HUDEP-2 (cell line): ENCODE measurements around the gene USP11.
"Not testable (repeated sequence)": the region's sequence is repeated elsewhere in the genome, so short reads cannot be mapped to it uniquely, and the experiment has no call there.

Experiments
- DNase-seq, 76 experiments: peaks; one replicate each; lab custom pipeline; 2025; ENCODE audit not compliant: unreplicated experiment in 76 of 76; lab: John Stamatoyannopoulos, UW

Gene USP11

GRCh38 chrX:47242321-47242720 is 9.5 kb downstream of the USP11 start:
- no peak for DNase-seq

- no peak for DNase-seq
Observed at GRCh38 chrX:47243351-47243750, 10.5 kb downstream of the USP11 start.

- DNase-seq = no peak
Observed at GRCh38 chrX:47244676-47245075, 11.9 kb downstream of the USP11 start.

DNA sequence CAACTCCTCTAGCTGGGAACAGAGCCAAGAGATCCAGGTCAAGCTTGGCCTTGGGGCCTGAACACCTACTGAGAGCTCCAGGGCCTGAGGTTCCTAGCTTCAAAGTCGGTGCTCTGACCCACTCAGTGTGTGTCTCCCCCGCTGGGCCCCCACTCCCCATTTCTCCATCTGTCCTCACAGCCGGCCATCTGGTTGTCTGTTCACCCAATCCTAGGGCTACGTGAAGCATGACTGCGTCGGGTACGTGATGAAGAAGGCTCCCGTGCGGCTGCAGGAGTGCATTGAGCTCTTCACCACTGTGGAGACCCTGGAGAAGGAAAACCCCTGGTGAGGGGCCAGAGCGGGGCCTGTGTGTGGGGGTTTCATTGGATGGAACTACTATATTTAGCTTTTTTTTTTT is 12.3 kb downstream of the USP11 start:
- no peak for DNase-seq

DNA sequence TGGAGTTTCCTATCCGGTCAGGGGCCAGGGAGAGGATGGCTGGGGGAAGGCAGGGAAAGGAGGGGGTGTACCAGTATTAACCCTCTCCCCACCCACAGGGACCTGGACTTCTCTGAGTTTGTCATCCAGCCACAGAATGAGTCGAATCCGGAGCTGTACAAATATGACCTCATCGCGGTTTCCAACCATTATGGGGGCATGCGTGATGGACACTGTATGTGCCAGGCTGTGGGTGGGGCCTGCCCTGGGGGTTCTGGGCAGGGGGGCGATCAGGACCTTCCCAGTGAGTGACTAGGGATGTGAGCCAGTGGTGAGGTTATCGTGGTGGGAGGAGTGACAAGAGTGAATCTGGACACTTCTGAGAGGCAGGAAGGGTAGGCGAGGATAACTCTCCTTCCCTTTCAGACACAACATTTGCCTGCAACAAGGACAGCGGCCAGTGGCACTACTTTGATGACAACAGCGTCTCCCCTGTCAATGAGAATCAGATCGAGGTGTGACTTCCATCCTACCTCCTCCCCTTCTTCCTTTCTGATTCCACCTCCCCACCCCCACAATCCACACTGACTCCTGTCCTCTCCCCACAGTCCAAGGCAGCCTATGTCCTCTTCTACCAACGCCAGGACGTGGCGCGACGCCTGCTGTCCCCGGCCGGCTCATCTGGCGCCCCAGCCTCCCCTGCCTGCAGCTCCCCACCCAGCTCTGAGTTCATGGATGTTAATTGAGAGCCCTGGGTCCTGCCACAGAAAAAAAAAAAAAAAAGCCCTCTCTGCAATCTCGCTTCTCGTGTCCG is 14.6 kb downstream of the USP11 start:
- no peak for DNase-seq

GRCh38 chrX:47247999-47248320 is 15.2 kb downstream of the USP11 start:
- DNase-seq = no peak

- DNase-seq = no peak
Observed at GRCh38 chrX:47248576-47248975, 15.8 kb downstream of the USP11 start.

GRCh38 chrX:47250017-47250347 is 17.2 kb downstream of the USP11 start:
- DNase-seq = no peak

- DNase-seq = not testable (repeated sequence)
Observed at GRCh38 chrX:47257620-47258019, 24.8 kb downstream of the USP11 start.

DNA sequence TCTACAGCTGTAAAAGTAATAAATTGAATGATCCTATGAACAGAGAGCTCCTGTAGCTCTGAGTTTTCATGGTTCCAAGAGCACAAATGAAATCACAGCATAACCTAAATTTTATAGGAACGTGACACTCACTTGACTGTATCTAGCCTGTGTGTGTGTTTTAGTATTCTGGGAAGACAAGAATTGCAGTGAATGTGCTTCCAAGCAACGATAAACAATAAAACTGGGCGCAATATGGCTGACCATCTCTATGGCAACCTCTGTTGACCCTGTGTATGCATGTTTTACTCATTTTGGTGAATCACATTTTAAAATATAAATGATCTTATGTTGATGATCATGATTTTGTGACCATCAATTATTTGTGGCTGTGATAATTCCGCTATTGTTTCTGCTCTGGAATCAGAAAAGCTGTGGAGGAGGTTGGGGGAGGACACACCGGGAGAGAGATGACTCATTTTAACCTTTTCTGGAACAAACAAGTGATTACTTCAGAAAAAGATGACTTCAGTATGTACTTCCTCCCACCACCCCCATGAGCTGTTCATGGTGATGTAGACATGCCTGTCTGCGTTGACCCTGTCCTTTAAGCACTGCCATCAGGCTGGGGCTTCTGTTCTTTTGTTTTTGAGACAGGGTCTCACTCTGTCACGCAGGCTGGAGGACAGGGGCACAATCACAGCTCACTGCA is 31.8 kb downstream of the USP11 start:
- DNase-seq = no peak

- DNase-seq = no peak
Observed at GRCh38 chrX:47266643-47267042, 33.8 kb downstream of the USP11 start.

DNA sequence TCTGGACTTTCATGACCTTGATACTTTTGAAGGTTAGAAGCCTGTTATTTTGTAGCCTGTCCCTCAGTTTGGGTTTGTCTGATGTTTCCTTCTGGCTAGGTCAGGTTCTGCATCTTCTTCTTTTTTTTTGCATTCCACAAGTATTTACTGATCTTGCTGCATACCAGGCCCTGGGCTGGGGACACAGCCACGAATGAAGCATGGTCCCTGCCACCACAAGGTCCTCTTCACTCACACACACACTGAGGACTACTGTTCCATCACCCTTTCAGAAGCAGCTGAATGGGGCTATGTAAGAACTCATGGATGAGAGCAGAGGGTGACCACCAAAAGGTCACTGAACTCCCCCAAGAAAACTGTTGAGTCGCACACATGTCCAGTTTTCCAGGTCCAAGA is 39.2 kb downstream of the USP11 start:
- no peak for DNase-seq

GRCh38 chrX:47273011-47273730 is 40.4 kb downstream of the USP11 start:
- DNase-seq = no peak

DNA sequence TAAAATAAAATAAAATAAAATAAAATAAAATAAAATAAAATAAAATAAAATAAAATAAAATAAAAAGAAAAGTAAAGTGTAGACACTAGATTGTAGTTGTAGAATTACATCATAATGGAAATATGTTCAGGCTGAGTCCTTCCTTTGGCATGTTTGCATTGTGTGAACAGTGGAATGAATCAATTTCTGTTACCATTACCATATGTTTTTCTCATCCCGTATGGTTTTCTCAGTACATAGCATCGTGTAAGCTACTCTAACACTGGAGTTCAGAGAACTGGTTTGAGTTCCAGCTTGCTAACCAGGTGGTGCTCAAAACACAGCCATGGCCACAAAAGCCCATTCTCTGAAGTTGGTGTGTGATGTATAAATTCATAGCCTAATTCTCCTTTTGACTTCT is 45.9 kb downstream of the USP11 start:
- DNase-seq = no peak

DNA sequence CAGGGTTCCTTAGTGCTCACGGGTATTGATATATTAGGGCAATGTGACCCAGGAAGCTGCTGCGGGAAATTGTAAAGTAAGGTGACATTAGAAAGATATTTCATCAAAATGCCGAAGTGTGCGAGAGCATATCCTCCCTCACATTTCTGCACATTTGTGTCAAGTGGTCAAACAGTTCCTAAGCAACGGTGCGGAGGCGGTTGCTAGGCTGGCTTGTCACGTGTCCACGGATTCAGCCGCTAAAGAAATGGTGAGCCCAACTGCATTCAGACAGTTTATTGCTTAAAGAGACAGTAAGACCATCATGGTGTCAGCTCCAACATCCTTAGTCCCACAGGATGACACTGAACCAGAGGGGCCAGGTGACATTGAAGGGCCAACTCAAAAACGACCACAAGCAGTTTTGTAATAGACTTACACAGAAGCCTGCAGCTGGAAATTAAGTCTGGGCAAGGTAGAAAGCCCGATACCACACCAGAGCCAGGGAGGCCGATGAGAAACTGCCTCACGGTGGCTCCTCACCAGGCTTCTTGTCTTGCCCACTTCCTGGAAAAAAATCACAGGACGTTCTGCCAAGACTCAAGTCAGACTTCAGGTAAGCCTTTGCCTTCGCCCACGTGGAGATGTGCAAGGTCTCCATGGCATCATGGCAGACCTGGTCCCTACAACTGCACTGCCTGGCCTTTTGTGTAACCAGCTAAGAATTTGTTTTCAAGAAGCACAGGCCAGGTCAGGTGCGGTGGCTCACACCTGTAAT is 50.4 kb downstream of the USP11 start:
- DNase-seq = no peak

DNA sequence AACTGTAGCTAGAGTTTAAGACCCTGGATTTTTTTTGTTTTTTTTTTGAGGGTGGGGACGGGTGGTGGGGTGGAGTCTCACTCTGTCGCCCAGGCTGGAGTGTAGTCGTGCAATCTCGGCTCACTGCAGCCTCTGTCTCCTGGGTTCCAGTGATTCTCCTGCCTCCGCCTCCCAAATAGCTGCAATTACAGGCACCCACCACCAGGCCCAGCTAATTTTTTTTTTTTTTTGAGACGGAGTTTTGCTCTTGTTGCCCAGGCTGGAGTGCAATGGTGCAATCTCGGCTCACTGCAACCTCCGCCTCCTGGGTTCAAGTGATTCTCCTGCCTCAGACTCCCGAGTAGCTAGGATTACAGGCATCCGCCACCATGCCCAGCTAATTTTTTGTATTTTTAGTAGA is 51.8 kb downstream of the USP11 start:
- not testable (repeated sequence) for DNase-seq

GRCh38 chrX:47285836-47286320 is 53.1 kb downstream of the USP11 start:
- DNase-seq = no peak

- no peak for DNase-seq
Observed at GRCh38 chrX:47293106-47293505, 60.3 kb downstream of the USP11 start.

DNA sequence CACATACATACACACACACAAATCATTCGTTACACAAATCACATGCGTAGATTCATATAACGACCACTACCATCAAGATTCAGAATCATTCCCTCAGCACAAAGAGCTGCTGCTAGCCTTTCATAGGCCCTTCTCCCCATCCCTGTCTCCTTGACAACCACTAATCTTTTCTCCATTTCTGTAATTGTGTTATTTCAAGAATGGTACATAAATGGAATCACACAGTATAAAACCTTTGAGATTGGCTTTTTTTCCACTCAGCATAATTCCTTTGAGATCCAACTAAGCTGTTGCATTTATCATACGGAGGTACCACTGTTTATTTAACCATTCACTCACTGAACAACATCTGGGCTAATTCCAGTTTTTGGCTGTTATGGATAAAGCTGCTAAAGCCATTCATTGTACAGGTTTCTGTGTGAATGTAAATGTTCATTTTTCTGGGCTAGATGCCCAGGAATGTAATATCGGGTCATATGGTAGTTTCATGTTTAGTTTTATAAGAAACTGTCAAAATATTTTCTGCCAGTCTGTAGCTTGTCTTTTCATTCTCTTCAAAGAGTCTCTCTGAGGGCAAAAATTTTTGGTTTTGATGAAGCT is 64.1 kb downstream of the USP11 start:
- no peak for DNase-seq

DNA sequence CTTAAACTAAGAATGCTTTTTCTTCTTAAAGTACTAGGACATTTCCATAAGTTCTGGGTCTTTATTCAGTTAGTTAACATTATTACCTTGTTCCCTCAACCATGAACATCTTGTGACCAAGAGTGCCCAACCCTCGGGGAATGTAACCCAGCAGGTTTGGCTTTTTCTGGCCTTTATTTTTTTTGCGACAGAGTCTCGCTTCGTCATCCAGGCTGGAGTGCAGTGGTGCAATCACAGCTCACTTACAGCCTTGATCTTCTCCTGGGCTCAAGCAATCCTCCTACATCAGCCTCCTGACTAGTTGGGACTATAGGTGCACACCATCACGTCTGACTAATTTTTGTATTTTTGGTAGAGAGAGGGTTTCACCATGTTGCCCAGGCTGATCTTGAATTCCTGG is 65.1 kb downstream of the USP11 start:
- DNase-seq = no peak
